Sigmoid colon (tissue), 7 donors: ENCODE results near the gene DCAF5. TPM values are rescaled to one million over a fixed set of nuclear protein-coding genes. Genes with fewer than 3 reads are reported as not detected.

Experiments used
- DNase-seq: peaks from one replicate; pipeline ENCODE4 v3.0.0-alpha.2; 2019
- H3K27ac ChIP-seq, 4 donors: fragments of 200-600 bp; sonication (generic); one replicate each; pipeline ENCODE4 v1.5.1; 2016 to 2019; ENCODE audit warnings: mild to moderate bottlenecking in 1 of 4
- H3K27me3 ChIP-seq, 3 donors: fragments of 200-600 bp; sonication (generic); one replicate each; pipeline ENCODE4 v1.5.1; 2019; ENCODE audit warnings: mild to moderate bottlenecking in 1 of 3
- H3K36me3 ChIP-seq, 4 donors: fragments of 200-600 bp; sonication (generic); one replicate each; pipeline ENCODE4 v1.5.1; 2016 to 2019
- H3K4me1 ChIP-seq, 4 donors: fragments of 200-600 bp; sonication (generic); one replicate each; pipeline ENCODE4 v1.5.1; 2017 to 2019
- H3K4me3 ChIP-seq, 4 donors: fragments of 200-600 bp; sonication (generic); one replicate each; pipeline ENCODE4 v1.5.1; 2017 to 2019; ENCODE audit warnings: mild to moderate bottlenecking in 2 of 4, moderate library complexity in 1 of 4
- H3K9me3 ChIP-seq, 4 donors: fragments of 200-600 bp in 3 of 4; sonication (generic) in 3 of 4; one replicate each; pipeline versions ENCODE4 v1.5.1 to v1.6.1; 2013 to 2019
- CTCF ChIP-seq, 4 experiments: fragments of 450-650 bp in 3 of 4; fragments of 200-600 bp in 1 of 4; IDR thresholded peaks; one replicate each; pipeline ENCODE4 v1.5.1; 2016 to 2019; ENCODE audit warnings: antibody characterized with exemption in 4 of 4, mild to moderate bottlenecking in 3 of 4, moderate library complexity in 2 of 4
- EP300 ChIP-seq, 4 donors: sonication (generic); formaldehyde crosslinking; IDR thresholded peaks; one replicate each; pipeline ENCODE4 v1.6.1; 2017; ENCODE audit warnings: antibody characterized with exemption in 4 of 4
- POLR2A ChIP-seq, 2 donors: fragments of 450-650 bp; IDR thresholded peaks; one replicate each; pipeline ENCODE4 v1.6.1; 2016; ENCODE audit warnings: antibody characterized with exemption in 2 of 2, mild to moderate bottlenecking in 2 of 2, moderate library complexity in 2 of 2
- POLR2AphosphoS5 ChIP-seq, 4 donors: sonication (generic); formaldehyde crosslinking; IDR thresholded peaks; one replicate each; pipeline ENCODE4 v1.6.1; 2017; ENCODE audit warnings: antibody characterized with exemption in 4 of 4
- WGBS, 2 donors: extraction: QIAGEN DNeasy Blood & Tissue Kit; methylation state at CpG; one replicate each; pipeline ENCODE4 v1.1.7; 2013; 5-methylcytosine and 5-hydroxymethylcytosine counted together
- intact Hi-C: fragments of 100-400 bp; cut with DNase I; formaldehyde crosslinking; loops from one replicate; pipeline ENCODE4 v1.15.1; 2023
- polyA plus RNA-seq, 3 donors: library from polyadenylated mRNA; stranded (reverse); fragments of 200-250 nt; gene quantifications; one replicate each; pipeline ENCODE4 v1.2.3, GENCODE V29; 2013
- total RNA-seq, 4 donors: library from RNA; depleted of rRNA; stranded (reverse); fragments of >200 nt; gene quantifications; one replicate each; pipeline ENCODE4 v1.1.0, GENCODE V29; 2016
- donor health status: healthy with polysubstance abuse.
- donor health status: Bipolar disorder and iron deficiency.
- donor health status: healthy.

The DCAF5 gene
- total and polyA plus RNA-seq, 7 donors = 13.2 to 56.8 (median 36.4) TPM

GRCh38 chr14:69006346-69006745 lies 146.6 kb downstream of the DCAF5 start:
- intact Hi-C loops = no loop called here
- WGBS, 2 donors = 94 to 95% methylated on average over 5 of the region's 5 CpGs
- Histone ChIP-seq H3K4me1 (peaks cover 0 to 32% (median 18%) of the 10 kb centered on the region in 4 donors), H3K36me3 (no peaks in the 10 kb centered on the region), H3K9me3 (no peaks in the 10 kb centered on the region), H3K27ac (peak overlapping the region in 3 of 4 donors; percentile 43 to 74 (median 66)), H3K27me3 (no peaks in the 10 kb centered on the region), H3K4me3 (no peak overlapping the region)
- DNase-seq = no peak
- TF ChIP-seq CTCF (IDR thresholded peaks at IDR 0.05) (no peak), POLR2A (IDR thresholded peaks at IDR 0.05) (no peak), EP300 (IDR thresholded peaks at IDR 0.05) (no peak), POLR2AphosphoS5 (IDR thresholded peaks at IDR 0.05) (no peak)

GRCh38 chr14:69005432-69006148 lies 147.3 kb downstream of the DCAF5 start:
- 52 to 68% methylated on average over 11 of the region's 11 CpGs for WGBS, 2 donors
- peak overlapping the region in 3 of 4 donors; percentile 43 to 74 (median 66) for H3K27ac ChIP-seq
- intact Hi-C loops = no loop called here

GRCh38 chr14:69004731-69005431 lies 148.0 kb downstream of the DCAF5 start:
- Histone ChIP-seq H3K27me3 (no peaks in the 10 kb centered on the region), H3K4me3 (no peak overlapping the region), H3K9me3 (no peaks in the 10 kb centered on the region), H3K4me1 (peaks cover 0 to 32% (median 18%) of the 10 kb centered on the region in 4 donors), H3K27ac (peak overlapping the region in 3 of 4 donors; percentile 43 to 74 (median 66)), H3K36me3 (no peaks in the 10 kb centered on the region)
- TF ChIP-seq CTCF (IDR thresholded peaks at IDR 0.05) (no peak), EP300 (IDR thresholded peaks at IDR 0.05) (no peak), POLR2A (IDR thresholded peaks at IDR 0.05) (no peak), POLR2AphosphoS5 (IDR thresholded peaks at IDR 0.05) (no peak)
- intact Hi-C loops = no loop called here
- 76 to 83% methylated on average over 7 of the region's 7 CpGs for WGBS, 2 donors
- no peak for DNase-seq

More at GRCh38 chr14:69005432-69006148, 147.3 kb downstream of the DCAF5 start:
- TF ChIP-seq EP300 (IDR thresholded peaks at IDR 0.05) = peak in 1 of 4 donors; percentile 73
- no peak for TF ChIP-seq CTCF (IDR thresholded peaks at IDR 0.05)
- TF ChIP-seq POLR2AphosphoS5 (IDR thresholded peaks at IDR 0.05) = peak; percentile 35 to 82 (median 60)
- Histone ChIP-seq H3K4me1 (peaks cover 0 to 32% (median 18%) of the 10 kb centered on the region in 4 donors), H3K27me3 (no peaks in the 10 kb centered on the region), H3K4me3 (no peak overlapping the region), H3K36me3 (no peaks in the 10 kb centered on the region), H3K9me3 (no peaks in the 10 kb centered on the region)
- peak; percentile 89 for DNase-seq

GRCh38 chr14:69003626-69004025 lies 149.3 kb downstream of the DCAF5 start:
- peaks cover 0 to 29% (median 16%) of the 10 kb centered on the region in 4 donors for H3K4me1 ChIP-seq
- no peak overlapping the region for H3K4me3 ChIP-seq
- H3K27ac ChIP-seq = no peak overlapping the region
- no peaks in the 10 kb centered on the region for H3K9me3 ChIP-seq
- no peaks in the 10 kb centered on the region for H3K27me3 ChIP-seq
- TF ChIP-seq EP300 (IDR thresholded peaks at IDR 0.05) = no peak
- TF ChIP-seq CTCF (IDR thresholded peaks at IDR 0.05) = no peak
- TF ChIP-seq POLR2AphosphoS5 (IDR thresholded peaks at IDR 0.05) = no peak
- no peak for TF ChIP-seq POLR2A (IDR thresholded peaks at IDR 0.05)
- intact Hi-C loops = no loop called here
- WGBS, 2 donors = 87 to 89% methylated on average over 10 of the region's 10 CpGs
- no peak for DNase-seq
- no peaks in the 10 kb centered on the region for H3K36me3 ChIP-seq
